Head of caudate nucleus (tissue), 42 donors: Measurements from ENCODE around the gene SERINC2.
"Not testable (repeated sequence)": the region's sequence is repeated elsewhere in the genome, so short reads cannot be mapped to it uniquely, and the experiment has no call there.

Source experiments
- DNase-seq, 42 donors: peaks; one replicate each; pipeline versions ENCODE4 v3.0.0 to v3.0.0-alpha.2; 2020 to 2021; ENCODE audit warnings: mixed read lengths in 7 of 42
- intact Hi-C: fragments of 100-400 bp; cut with DNase I; formaldehyde crosslinking; loops from one replicate; pipeline ENCODE4 v1.15.0; 2022

SERINC2 gene

DNA sequence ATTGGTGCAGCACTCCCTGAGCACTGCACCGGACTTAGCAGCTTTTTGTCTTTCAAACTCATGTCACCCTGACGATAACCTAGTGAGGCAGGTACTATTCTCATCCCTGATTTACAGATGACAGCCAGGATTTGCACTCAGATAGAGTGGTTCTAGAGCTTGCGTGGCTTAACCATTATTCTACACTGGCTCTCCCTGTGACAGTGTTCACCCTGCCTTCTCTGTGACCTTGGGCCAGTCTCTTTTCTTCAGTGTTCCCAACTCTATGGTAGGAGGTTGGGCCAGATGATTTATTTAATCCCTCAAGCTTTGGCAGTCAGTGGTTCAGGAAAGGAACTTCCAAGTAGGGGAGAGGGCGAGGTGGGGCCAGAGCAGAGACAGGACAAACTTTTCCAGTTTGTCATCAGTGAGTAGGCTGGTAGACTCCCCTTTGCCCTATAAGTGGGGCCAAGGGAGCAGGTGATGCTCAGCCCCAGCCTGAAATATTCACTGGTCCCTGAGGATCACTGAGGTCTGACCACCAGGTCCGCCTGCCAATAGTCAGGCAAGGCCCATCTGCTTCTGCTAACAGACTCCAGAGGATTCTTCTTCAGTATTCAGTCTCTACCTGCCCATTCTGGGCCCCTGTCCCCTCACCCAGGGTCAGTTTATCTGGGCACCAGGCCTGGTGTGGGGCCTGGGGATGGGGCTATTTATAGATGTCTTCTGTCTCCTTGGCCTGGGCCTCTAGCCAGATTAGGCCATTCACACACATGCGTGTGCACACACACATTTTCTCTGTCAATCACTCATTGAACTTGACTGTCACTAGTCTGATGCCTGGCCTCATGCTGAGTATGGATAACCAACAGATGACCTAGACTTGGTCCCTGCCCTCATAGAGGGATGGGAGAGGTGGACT lies 31.4 kb upstream of the SERINC2 start:
- DNase-seq = peak in 4 of 42 donors; percentile 16 to 35 (median 19)
- intact Hi-C loops = no loop called here

DNA sequence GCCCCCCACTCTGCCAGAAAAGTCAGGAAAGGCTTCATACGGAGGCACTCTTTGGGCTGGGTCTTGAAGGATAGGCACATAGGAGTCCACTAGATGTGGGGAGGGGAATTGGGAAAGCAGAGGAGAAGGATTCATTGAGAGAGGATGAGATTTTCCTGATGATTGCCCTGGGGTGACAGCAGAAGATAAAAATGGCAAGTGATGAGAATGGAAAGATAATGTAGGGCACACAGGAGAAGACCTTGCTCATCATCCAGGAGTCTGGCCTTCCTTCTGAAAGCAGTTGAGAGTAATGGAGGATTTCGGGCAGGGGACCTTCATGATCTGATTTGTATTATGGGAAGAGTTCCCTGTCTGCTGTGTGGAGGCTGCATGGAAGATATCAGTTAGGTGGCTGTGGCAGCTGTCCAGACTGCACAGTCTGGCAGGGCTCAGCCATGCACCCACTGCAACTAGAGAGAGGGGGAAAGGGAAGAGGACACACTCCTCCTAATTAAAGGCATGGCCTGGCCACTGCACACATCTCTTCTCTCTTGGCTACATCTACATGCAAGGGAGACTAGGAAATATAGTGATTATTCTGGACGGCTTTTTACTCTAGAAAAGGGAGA lies 30.5 kb upstream of the SERINC2 start:
- DNase-seq = no peak
- intact Hi-C loops = no loop called here

DNA sequence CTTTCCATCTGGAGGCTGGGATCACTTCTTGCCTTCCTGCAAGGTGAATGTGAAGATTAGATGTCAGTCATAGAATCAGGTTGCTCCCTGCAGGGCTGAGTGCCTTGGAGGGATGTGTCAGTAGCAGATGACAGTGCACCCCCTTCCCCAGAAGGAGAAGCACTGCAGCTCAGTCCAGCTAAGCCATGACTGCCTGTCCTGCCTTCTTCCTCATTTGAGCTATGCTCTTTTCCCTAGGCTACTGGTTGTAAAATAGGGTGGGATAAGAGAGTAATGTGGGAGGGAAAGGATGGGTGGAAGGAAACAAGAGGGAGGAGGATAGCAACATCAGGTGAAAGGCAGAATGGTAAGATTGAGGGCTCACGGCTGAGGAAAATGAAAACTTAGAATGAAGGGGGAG lies 29.0 kb upstream of the SERINC2 start:
- intact Hi-C loops = no loop called here
- DNase-seq = no peak

DNA sequence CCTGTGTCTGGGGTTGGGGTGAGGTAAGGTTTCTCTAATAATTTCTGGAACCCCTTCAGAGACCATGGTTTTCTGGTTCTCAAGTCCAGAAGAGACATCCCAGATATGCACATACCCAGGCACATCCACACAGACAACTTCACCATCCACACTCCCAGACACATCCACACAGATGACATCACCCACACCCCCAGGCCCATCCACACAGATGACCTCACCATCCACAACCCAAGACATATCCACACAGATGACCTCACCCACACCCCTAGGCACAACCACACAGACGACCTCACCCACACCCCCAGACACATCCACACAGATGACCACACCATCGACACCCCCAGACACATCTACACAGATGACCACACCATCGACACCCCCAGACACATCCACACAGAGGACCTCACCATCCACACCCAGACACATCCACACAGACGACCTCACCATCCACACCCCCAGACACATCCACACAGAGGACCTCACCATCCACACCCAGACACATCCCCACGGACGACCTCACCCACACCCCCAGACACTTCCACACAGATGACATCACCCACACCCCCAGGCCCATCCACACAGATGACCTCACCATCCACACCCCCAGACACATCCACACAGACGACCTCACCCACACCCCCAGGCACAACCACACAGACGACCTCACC lies 26.3 kb upstream of the SERINC2 start:
- DNase-seq, intact Hi-C loops: not testable (repeated sequence)

DNA sequence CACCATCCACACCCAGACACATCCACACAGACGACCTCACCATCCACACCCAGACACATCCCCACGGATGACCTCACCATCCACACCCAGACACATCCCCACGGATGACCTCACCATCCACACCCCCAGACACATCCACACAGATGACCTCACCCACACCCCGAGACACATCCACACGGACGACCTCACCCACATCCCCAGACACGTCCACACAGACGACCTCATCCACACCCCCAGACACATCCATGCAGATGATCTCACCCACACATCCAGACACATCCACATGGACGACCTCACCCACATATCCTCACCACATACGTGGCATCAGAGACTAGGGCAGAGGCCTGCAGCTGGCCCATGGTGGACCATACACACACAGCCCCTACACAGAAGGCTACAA lies 25.4 kb upstream of the SERINC2 start:
- intact Hi-C loops = no loop called here
- DNase-seq = no peak

DNA sequence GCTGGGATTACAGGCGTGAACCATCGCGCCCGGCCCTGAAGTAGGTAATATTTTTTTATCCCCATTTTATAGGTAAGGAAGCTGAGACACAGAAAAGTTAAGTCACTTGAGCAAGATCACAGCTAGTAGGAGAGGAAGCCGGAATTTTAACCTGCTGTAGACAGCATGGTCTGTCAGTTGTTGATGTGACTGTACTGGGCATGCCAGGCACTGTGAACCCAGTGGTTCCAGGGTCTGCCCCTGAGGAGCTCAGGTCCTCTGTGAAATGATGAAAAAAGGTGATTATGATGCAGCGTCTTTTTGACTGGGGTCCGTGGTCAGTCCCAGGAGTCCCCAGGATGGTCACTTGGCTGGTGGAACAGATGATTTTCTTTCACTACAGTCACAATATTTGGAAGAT lies 23.4 kb upstream of the SERINC2 start:
- no peak for DNase-seq
- intact Hi-C loops = loop anchor here (5.0 kb wide), 1 partner anchor 158 kb away; no protein-coding TSS in a partner anchor

DNA sequence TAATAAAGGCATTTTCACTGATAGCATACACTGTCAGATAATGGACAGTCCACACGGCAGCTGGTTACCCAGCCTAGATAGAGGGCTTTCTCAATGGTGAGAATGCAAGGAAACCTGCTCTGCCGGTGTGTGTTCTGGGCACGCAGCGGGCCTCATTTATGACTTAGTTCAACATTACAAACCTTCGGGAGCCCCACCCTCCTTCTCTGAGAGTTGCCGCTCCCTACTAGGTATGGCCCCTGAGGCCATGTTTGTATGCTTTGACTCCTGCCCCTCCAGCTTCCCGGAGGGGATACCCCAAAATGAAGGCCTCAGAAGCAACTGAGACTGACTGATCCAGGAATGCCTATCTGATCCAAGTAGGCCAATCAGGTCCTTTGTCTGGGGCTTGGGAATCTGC lies 22.9 kb upstream of the SERINC2 start:
- DNase-seq = no peak
- intact Hi-C loops = loop anchor here (5.0 kb wide), 1 partner anchor 157 kb away; no protein-coding TSS in a partner anchor

DNA sequence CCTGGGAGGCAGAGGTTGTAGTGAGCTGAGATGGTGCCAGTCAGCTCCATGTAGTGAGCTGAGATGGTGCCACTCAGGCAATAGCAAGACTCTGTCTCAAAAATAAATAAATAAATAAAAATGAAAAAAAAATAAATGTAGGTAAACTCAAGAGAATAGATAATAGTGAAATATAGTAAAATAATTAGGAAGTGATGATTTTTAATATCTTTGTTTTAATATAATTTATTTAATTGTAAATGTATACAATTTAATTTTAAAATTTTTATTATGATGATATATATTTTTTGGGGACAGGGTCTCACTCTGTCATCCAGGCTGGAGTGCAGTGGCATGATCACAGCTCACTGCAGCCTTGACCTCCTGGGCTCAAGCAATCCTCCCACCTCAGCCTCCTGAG lies 19.6 kb upstream of the SERINC2 start:
- no peak for DNase-seq
- intact Hi-C loops = loop anchor here (5.0 kb wide), 1 partner anchor 154 kb away; no protein-coding TSS in a partner anchor

DNA sequence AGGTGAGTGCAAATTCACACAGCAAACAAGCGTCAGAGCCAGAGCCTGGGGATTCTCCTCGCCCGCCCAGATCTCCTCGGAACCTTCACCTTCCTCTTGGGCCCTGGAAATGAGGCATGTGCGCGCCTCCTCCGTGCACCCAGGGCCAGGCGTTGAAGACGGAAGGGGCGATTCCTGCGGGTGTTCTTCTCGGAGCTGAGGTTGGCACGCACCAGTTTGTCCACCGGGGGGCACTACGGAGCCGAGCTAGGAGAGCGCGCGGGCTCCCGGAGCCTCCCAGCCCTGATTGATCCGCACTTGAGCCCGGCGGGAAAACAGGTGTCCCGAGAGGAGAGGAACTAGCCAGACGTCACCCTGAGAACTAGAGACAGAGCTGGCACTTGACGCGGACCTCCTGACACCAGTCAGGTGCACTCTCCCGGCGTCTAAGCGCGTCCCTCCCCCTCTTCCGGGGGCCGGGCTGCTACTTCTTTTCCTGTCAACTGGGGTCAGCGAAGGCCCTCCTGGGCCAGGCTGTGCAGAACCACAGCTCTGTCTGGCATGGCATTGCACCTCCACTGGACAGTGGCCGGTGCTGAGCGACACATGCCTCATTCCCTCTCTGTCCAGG lies 18.3 kb upstream of the SERINC2 start:
- peak; percentile 58 to 94 (median 84) for DNase-seq
- intact Hi-C loops = loop anchor here (5.0 kb wide), 1 partner anchor 153 kb away; no protein-coding TSS in a partner anchor

DNA sequence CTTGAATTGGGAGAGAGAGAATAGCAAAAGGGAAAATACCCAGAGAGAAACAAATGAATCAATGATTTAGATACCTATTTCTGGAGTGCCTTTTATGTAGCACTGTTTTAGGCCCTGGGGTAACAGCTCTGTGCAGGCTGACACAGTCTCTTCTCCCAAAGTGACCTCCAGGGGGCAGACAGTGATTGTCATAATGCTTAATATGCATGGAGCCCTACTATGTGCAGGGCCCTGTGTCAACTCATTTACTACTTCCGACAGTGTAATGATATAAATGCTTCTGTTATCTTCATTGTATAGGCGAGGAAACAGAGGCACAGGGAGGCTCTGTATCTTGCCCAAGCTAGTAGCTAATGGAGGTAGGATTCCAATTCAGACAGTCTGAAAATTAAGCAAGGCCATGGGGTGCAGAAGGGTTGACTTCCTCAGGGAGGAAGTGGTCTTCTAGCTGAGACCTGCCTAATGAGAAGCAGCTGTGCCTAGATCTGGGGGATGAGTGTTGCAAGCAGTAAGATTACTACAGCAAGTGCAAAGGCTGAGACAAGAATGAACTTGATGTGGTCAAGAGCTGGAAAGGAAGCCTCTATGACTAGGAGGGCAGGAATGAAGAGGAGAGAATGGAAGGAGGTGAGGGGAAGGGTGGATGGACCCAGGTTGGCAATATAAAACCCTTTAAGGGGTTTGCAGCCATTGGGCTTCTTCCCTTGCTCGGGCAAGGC lies 16.2 kb upstream of the SERINC2 start:
- intact Hi-C loops = no loop called here
- DNase-seq = no peak

DNA sequence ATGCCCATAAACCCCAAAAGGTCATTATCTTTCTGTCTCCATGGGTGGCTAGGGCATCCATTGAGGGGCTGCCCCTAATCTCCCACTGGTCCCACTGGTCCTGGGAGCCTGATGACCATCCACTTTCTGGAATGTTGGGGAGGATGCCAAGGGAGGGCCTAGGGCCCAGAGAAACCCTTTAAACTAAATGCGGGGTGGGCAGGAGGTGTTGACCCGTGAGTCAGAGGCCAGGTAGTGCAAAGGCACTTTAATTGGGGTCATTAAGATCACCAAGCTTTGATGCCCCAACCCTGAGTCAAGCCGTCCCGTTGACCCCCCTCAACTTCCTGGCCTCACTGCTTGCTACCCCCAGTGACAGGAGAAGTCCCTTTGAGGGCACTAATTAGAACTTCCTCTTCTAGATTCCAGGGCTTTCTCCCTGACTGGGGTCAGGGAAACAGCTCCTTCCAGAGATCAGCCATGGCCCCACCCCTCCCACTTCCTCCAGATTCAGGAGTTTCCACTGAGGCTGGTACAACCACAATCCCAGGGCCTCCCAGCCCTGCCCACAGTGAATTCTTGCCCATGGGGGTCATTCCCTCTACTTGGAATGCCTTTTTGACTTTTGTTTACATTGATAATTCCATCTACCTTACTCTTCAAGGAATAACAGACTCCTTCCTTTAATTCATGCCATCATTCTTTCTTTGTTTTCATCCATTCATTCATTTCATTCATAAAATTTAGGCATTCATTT lies 15.5 kb upstream of the SERINC2 start:
- DNase-seq = no peak
- intact Hi-C loops = no loop called here

DNA sequence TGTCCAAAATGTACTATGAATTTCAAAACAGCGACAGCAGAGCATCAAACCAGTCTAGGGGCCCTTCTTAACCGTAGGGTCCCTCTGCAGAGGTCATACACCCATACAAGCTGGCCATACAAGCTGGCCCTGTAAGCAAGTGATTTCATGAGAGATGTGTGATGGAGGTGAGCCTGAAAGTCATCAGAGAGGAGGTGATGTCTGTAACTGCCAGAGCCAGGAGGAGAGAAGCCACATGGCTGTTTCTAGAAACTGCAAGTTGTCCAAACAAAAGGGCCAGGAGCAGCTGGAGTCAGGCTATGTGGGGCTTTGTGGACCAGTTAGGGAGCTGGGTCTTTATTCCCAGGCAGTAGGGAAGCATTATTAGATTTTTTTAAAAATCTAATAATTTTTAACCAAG lies 14.8 kb upstream of the SERINC2 start:
- intact Hi-C loops = no loop called here
- no peak for DNase-seq

DNA sequence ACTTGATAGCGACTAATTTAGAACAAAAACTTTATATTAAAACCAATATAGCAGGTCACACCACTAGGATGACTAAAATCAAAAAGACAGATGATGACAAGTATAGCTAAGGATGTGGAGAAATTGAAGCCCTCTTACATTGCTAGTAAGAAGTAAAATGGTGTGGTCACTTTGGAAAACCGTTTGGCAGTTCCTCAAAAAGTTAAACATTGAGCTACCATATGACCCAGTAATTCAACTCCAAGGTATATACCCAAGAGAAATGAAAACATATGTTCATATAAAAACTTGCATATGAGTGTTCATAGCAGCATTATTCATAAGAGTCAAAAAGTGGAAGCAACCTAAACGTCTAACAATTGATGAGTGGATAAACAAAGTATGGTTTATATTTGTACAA lies 13.0 kb upstream of the SERINC2 start:
- DNase-seq = no peak
- intact Hi-C loops = no loop called here

DNA sequence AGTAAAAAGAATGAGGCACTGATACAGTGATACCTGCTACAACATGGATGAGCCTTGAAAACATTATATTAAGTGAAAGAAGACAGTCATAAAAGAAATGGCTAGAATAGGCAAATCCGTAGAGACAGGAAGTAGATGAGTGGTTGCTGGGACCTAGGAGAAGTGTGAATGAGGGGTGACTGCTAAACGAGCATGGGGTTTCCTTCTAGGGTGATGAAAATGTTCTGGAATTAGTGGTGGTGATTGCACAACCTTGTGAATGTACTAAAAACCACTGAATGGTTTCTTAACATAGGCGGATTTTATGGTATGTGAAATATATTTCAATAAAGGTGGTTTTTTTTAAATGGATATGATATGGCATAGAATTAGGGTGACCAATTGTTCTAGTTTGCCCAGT lies 12.6 kb upstream of the SERINC2 start:
- intact Hi-C loops = no loop called here
- no peak for DNase-seq

DNA sequence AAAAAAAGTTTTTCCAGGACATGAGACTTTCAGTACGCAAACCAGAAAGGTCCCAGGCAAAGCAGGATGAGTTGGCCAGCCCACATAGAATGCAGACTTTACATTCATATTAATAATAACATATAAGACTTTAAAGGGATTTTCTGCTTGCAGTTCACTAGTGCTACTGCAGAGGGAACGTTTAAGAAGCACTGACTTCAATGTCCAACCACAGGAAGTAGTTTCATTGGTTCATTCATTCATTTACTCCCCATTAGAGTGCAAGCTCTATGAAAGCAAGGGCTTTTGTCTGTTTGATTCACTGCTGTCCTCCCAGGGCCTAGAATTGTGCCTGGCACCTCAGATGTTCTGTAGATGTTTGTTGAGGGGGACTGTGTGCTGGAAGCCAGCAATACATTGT lies 11.8 kb upstream of the SERINC2 start:
- DNase-seq = no peak
- intact Hi-C loops = no loop called here

DNA sequence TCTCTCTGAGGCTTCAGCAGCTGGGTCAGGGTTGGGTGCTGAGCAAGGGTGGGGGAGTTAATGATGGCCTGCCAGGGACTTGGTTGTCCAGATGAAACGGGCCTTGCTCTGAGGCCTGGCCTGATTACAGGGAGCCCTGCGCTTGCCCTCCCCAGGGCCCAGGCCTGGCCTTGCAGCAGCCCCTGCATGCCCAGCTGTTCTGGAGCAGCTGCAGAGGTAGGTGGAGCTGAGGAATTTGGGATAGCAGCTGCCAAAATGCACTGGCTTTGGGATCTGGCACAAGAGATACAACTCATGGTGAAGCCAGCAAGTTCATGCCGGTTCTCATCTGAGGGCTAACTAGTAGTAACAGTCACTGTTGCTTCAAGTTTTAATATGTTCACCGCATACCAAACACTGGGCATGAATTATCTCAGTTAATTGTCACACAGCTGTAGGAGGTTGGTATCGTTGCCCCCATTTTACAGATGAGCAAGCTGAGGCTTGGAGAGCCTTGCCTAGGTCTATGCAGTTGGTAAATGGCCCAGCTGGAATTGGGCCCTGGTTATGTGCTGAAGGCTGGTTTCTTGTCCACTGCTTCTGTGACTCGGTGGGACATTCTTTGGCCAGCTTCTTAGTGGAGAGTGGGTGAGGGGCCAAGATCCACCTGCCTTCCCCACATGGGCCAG lies 7.3 kb upstream of the SERINC2 start:
- DNase-seq = no peak
- intact Hi-C loops = no loop called here

DNA sequence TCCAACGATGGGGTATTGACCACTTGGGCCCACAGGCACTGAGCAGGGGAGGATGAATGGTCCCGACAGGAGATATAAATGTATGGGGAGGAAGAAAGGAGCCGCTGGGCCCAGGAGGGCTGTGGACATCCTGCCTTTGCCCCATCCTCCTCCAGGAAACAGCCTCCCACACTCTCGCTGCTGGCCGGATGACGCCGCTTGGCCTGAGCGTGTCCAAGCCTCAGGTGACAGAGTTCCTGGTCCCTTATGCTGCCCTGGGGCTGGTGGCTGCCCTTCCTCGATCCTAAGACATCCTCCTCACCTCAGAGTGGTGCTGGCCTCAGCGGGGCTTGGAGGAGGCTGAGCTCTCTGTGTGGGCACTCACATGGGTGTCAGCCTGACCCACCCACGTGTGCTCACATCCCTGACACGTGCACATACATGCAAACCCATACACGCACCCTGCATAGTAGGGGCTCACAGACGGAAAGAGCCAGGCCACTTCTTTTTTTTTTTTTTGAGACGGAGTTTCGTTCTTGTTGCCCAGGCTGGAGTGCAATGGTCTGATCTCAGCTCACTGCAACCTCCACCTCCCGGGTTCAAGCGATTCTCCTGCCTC lies 5.9 kb upstream of the SERINC2 start:
- intact Hi-C loops = no loop called here
- no peak for DNase-seq
